GM19463 (cell line): ENCODE measurements around the gene CERS3.
"Not testable (repeated sequence)": the region's sequence is repeated elsewhere in the genome, so short reads cannot be mapped to it uniquely, and the experiment has no call there.

Source experiments
- ATAC-seq: cut with Tn5 transposase; IDR thresholded peaks from one replicate; pipeline ENCODE4 v1.9.1; 2021; ENCODE audit warnings: mild to moderate bottlenecking, moderate library complexity; ENCODE audit not compliant: unreplicated experiment

CERS3 gene

DNA sequence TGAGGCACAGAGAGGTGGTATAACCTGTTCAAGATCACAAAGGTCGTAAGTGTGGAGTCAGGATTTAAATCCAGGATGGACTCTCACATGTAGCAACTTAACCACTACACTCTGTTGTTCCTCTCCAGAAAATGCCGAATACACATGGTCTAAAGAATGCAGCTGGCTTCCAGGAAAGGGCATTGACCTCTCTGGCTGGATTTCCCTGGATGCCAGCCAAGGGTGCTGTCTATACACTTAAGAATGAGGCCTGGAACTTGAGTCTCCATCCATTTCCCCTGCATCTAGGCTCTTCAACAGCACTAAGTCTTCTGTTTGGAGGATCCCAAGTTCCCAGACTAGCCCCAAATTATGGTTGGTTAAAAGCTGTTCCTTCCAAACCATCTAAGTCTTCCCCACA lies 60.5 kb downstream of the CERS3 start:
- ATAC-seq = no peak

DNA sequence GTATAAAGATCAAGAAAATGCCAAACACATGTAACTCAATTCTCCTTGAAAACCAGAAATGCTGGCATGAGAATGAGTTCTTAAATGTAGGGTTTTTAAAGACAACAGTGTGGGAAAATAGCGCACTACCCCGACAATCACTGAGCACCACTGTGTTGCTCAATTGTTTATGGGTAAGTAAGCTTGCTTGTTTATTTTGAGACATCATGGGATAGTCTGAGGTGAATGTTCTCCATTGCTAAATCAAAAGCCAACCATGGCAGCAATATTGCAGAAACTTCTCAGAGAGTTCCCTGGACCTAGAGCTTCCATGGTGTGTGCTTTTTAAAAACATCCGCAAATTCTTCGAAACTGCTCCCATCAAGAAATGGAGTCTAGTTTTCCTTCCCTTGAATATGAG lies 62.7 kb downstream of the CERS3 start:
- ATAC-seq = no peak

DNA sequence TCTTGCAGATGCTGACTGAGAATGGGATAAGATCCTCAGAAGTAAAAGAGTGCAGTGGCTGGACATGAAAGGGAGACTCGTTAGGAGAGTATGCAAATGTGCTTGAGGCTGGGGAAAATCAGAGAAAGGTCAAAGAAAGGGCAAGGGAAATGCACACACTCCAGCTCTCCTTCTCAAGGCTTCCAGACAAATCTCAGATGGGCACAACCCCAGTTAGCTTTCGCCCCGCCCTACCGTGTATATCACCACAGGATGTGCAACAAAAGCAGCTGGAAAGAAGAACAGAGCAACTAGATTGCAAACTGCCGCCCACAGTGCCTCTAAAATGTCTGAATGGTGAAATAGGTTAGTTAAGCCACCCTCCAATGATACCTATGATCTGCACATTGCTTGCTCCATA lies 63.9 kb downstream of the CERS3 start:
- no peak for ATAC-seq

DNA sequence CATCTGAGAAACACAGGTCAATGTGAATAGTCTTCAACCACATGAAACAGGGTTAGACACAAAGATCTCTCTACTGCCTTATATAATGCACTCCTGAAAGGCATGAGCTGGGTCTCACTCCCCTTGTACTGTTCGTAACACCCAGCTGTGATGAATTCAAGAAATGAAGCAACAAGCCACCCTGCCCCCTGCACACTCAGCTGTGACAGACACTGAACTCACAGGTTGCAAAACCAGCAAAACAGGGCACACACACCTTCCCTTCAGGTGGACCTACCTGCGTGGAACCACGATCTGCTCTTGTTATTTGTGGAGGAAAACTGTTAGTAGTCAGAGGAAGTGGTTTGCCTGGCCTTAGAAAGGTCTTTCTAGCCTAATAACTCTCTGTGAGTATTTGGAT lies 64.5 kb downstream of the CERS3 start:
- ATAC-seq = no peak

DNA sequence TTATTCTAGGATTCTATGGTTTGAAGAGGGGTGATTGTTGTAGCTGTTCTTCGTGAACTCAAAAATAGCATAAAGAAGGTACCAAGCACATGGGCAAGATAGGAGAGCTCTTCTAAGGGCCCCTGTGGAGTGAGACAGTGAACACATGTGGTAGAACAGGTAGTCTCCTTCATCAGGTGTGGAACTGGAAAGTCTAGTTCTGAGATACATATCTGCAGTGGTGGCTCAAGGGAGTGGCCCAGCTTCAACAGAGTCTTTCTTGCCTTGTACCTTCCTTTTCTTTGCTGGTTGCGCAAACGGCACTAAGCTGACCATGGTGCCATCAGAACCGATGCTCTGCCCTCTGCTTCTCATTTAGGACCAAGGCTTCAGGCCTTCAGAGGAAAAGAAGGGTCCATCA lies 65.2 kb downstream of the CERS3 start:
- no peak for ATAC-seq

DNA sequence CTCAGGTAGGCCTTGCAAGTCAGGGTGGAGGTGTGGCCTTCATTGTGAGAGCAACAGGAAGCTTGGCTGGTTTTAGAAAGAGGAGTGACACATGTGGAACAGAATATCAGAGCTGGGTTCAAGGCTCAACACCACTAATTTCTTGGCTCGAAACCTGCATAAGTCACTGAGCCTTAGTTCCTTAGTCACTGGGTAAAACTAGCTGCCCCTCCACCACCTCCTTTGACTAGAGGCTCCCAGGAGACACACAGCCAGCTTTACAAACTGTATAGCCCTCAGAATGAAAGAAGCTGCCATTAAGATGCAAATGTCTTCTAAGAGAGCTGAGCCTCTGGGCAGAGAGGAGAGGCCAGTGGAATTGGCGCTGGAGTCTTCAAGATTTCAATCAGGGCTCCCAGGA lies 67.7 kb downstream of the CERS3 start:
- no peak for ATAC-seq

DNA sequence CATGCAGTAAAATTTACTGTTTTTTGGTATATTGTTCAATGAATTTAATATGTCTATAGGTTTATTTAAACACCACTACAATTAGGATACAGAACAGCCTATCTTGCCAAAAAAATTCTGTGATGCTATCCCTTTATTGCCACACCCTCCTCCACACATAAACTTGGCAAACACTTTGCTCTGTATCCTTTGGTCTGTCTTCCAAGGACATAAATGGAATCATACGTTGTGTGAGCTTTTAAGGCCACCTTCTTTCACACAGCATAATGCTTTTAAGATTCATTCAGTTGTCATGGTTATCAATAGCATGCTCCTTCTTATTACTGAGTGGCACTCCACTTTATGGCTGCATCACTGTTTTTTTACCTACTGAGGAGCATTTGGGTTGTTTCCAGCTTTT lies 71.5 kb downstream of the CERS3 start:
- no peak for ATAC-seq

DNA sequence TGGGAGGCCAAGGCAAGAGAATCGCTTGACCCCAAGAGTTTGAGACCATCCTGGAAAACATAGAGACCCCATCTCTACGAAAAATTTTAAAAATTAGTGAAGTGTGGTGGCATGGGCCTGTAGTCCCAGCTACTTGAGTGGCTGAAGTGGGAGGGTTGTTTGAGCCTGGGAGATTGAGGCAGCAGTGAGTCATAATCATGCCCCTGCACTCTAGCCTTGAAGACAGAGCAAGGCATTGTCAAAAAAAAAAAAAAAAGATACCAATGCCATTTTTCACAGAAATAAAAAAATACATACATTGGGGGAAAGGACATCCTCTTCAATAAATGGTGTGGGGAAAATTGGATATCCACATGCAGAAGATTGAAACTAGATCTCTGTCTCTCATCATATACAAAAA lies 74.6 kb downstream of the CERS3 start:
- ATAC-seq = no peak

DNA sequence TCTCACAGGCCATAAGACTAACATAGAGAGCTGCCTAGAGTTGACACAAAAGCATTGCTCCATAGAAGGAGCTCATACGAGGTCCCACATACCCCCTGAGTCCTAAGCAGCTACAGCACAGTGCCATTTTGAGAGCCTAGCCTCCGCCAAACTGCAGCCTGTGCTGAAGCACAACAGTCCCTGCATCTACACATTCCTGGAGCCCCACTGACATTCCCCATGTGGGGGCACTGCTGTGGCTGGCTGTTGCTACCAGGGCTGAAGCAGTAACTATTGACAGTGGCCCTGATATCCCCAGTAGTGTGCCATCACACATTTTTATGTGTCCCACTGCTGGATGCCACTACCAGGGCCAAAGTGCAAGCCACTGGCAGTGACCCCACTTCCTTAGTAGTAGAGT lies 80.3 kb downstream of the CERS3 start:
- ATAC-seq = no peak

DNA sequence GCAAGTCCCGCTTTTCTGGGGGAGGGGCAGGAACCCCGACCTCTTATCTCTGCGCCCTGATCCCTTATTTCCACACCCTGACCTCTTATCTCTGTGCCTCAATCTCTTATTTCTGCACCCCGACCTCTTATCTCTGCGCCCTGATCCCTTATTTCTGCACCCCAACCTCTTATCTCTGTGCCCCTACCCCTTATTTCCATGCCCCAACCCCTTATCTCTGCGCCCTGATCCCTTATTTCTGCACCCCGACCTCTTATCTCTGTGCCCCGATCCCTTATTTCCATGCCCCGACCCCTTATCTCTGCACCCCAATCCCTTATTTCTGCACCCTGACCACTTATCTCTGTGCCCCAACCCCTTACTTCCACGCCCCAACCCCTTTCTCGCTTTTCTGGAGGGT lies 87.7 kb downstream of the CERS3 start:
- not testable (repeated sequence) for ATAC-seq

DNA sequence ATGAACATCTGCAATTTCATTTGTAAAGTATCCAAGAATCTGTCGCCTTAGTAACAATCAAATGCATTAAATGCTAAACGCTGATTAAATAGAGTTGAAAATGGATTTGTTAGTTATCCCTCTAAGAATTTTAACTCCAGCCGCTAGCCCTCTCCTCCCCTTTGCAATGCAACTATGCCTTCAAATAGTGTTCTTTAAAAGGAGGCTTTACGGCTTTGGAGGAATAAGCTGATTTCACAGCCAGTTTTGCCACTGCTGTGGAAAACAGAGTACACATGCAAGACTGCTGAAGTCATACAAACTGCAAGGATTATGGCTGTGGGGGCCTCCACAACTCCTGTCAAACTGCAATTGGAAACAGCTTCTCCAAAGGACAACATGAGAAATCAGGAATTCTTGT lies 89.2 kb downstream of the CERS3 start:
- ATAC-seq = no peak

DNA sequence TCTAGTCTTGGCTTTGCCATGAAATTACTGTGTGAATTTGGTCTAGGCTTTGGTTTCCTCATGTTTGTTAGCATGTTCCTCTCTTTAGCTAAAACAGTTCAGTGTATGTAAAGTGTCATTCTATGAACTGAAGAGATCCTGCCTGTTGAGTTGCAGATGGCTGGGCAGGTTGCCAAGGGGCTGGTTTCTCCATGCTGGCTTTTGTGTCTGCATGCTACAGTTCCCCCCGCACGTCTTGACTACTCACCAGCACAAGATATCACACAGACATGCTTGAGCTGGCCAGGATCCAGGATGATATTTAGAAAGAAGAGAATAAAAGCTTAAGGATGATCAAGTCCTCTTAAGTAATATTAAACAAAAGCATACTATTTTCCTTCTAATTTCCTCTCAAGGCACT lies 90.2 kb downstream of the CERS3 start:
- ATAC-seq = no peak

DNA sequence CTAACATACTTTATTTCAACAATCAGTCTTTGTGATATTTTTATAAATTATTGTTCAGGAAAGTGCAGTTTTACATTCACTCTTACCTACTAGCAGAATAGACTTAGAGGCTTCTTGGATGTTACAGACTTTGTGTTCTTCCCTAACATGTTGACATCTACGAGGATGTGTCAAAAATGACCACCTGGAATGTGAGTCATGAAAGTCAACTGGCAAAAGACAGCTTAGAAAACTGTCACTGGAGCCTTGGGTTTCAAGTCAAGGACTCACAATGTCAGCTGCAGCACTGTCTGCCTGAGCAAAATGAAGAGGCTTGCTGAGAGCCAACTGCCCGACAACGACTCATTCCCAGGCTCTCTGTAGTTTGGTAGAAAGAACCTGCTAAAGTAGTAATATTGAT lies 91.5 kb downstream of the CERS3 start:
- ATAC-seq = no peak

DNA sequence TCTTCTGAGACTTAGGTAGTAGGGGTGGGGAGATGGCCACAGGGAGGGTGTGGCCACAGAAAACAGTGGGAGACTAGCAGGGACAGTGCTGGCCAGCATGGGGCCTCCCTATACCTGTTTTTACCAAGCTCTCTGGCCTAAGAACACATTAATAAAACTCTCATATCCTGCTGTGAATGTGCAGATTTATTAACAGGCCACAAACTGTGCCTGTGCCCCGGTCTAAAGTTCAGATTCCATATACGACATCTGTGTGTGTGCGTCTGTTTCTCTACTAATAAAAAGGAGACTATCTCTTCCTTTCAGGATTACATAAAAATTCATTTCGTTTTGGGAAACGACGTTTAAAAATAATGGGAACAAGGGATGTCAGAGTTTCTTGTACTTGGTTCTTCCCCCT lies 94.2 kb downstream of the CERS3 start:
- ATAC-seq = no peak

DNA sequence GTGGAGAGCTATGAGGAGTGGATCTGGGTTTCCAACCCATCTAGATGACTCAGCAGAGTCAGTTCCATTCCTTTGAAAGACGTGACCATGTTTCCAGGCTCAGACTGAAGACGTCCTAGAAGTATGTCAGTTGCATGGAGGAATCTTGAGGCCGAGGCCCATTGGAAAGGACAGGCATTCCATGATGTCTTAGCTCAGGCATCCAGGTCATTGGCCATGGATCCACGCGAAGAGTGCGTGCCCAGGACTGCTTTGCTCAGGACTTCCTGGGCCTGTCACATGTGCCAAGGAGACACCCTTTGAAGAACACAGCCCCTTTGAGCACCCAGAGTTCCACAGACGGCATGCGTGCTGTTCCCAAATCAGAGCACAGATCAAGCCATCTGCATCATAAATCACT lies 94.7 kb downstream of the CERS3 start:
- no peak for ATAC-seq

DNA sequence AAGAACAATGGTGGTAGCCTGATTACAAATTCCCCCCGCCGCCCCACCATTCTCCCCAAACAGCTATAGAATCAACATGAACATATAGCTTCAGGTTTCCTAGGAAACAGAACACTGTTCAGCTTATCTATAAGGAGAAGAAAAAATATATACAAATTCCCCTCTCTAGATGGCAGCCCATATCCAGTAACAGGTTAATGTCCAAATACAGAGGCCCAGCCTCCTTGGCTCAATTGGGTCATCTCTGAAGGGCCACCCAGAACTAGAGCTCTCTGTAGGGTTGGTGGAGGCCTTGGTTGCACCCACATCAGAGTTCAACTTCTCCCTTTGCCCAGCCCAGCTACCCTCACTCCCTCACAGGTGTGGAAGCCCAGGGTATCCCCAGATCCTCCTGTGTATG lies 95.4 kb downstream of the CERS3 start:
- ATAC-seq = no peak

DNA sequence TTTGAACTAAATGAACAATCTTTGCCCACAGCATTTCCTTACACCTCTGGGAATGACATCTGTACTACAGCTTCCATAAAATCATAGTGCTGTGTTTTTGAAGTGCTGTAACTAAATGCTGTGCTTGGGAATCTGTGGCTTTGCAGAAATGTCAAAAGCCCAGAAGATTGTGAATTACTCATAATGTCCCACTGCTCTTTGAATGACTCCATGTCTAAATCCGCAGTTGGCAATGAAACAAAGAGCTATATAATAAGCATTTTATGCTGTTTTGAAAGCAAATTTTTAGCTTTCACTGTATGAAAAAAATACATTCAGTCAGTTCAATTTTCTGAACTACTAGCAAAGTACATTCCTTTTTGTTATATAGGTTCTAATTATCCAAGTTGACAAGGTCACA lies 98.3 kb downstream of the CERS3 start:
- ATAC-seq = no peak

DNA sequence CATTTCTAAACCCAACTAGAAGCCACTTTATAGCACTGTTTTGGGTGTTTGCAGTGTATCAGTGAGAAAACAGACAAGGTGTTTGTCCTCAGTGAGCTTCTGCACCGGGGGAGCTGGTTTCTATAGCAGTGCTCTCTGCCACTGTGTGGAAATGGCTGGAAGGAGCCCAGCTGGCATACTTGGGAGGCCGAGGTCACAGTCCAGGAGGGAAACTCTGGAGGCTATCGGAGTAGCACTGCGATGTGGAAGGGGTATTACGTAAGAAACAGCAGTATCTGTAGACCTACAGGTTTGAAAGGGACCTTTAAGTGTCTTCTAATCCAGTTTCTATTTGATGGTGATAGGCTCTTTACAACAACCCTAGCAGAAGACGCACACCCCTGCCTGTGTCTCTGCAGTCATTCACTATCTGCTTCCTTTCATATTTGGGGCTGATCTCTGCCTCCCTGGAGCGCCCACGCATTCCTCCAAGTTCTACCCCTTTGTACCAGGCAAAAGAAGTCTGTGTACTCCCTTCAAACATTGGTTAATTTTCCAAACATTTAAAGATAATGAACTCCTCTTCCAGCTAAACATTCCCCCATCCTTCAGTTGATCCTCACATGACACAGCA lies 99.5 kb downstream of the CERS3 start:
- no peak for ATAC-seq

DNA sequence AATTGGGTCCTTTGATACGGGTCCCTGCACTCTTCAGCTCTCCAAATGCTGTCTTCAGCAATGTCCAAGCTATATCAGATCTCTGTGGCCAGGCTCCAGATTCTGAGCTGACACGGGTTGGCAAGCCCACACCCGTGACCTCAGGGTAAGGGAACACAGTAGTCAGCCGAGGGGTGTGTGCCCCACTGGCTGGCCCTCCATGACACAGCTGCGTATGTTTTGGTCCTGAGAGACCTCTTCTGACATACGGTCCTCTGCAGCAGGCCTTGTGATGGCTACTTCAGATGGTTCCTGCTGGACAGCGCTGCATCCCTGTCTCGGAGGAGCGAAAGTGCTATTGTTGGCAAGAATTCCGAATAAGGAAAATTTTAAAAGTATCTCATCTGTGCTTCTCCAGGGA lies 101.8 kb downstream of the CERS3 start:
- ATAC-seq = no peak

DNA sequence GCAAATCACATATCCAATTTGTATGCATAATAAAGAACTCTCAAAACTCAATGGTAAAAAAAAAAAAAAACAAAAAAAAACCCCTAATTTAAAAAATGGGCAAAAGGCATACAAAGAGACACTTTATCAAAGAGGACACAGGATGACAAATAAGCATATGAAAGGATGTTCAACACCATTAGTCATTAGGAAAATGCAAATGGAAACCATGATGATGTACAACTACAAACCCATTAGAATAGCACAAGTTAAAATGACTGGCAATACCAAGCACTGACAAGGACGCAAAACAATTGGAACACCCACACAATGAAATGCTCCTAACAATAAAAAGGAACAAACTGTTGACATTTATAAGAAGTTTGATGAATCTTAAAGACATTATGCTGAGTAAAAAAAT lies 123.6 kb downstream of the CERS3 start:
- ATAC-seq = no peak

DNA sequence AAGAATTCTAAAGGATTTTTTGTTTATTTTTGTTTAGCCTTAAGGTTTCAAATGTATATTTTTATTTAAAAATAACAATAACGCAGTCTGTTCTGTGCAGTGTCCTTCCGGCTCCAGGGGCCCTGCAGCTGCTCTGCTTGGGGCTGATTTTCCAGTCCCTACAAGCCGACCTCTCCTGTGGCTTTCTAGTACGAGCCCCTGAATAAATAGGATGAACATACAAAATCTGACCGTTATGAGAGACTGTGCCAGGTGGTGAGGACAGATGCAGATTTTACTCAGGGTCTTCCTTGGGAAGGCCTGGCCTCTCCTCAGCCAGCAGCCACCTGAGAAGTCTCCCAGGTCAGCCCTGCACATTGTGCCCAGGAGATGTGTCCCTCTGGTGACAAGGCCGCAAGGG lies 127.8 kb downstream of the CERS3 start:
- no peak for ATAC-seq

DNA sequence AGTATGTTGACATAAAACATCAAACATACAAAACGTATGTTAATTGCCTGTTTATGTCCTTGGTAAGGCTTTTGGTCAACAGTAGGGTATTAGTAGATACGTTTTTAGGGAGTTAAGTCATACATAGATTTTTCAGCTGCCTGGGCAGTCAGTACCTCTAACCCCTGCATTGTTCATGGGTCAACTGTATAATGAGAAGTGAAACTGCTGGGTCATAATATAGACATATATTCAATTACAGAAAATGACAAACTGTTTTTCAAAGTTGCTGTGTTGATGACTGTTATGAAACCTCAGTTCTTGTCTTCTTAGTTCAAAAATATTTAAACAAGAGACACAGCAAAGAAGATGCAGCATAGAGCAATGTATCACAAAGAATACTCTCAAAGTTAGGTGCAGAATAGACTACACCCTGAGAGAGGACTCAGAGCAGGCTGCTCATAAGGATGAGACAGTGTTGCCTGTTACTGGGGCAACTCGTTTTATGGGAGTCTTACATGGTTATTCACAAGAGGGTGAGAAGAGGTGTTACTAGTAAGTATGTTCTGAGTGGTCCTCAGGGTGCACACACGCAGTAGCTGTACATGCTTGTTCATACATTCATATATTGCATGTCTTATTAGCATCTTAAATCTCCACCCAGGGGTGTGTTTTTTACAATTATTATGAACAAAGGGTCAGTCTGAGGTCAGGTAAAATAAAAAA lies 133.9 kb downstream of the CERS3 start:
- ATAC-seq = no peak

DNA sequence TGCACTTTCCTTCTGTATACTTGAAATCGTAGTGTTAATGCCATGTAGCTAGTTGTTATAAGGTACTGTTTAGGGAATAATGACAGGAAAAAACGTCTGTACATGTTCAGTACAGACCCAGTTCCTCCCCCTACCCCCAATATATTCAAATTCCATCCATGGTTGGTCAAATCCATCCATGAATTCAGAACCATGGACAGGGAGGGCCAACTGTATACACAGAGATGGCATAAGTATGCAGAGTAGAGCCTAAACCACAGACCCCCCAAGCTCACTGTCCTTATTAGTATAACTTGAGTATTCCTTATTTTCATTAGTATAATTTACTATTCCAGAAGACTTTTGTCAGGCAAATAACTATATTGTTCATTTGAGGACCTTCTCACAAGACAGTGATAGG lies 135.7 kb downstream of the CERS3 start:
- no peak for ATAC-seq
